PC-3 (cell line): Measurements from ENCODE around the gene VTI1A.

ENCODE experiments used
- CTCF ChIP-seq: fragments of 300-600 bp; sonication (generic); conservative IDR thresholded peaks from 2 replicates; pipeline ENCODE4 v1.5.1; 2017; ENCODE audit warnings: antibody characterized with exemption, low read depth, mild to moderate bottlenecking, low read length
- EZH2 ChIP-seq: fragments of 300-600 bp; sonication (generic); IDR thresholded peaks from one replicate; pipeline ENCODE4 v1.6.1; 2017; ENCODE audit warnings: antibody characterized with exemption, mild to moderate bottlenecking, low read length; ENCODE audit not compliant: unreplicated experiment

GRCh38 chr10:112615269-112615668 is 168.3 kb downstream of the VTI1A start:
- no peak for TF ChIP-seq CTCF
- no peak for TF ChIP-seq EZH2
